HG03571 (cell line): Measurements from ENCODE around the gene C2orf49.

Source experiments
- ATAC-seq: cut with Tn5 transposase; IDR thresholded peaks from one replicate; pipeline ENCODE4 v1.9.1; 2021; ENCODE audit not compliant: unreplicated experiment

The C2orf49 gene

DNA sequence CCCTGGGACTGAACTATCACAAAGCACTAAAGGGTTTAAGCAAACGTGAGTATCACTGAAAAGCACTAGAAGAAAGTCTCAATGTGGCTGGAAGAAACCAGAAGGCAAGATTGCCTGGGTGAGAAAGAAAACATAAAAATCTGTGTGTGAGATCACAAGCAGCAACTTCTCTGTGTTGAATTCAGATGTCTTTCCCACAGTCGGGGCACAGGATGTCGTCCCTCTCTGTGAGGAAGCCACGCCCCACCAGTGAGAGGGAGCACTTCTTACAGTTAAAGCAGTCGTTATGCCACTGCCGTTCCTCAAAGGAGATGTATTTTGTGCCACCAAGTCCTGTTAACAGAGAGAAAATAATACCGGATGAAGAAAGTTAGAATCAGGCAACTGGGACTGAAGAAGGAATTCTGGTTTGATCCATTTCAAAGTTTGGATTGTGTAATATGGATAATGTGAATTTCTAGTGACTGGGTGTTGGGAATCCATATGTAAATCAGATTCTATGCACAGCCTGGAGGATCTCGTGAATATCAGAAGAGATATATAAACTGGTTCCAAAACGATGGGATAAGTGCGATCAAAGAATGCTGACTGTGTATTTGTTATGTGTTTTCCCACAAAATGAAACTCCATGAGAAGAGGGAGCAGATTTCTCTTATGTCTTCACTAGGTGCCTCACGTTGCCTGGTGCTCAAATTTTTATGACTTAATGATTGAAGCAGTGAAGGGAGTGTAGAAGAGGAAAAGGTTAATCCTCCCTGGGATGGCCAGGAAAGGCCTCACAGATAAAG lies 24.0 kb downstream of the C2orf49 start:
- ATAC-seq: no peak

DNA sequence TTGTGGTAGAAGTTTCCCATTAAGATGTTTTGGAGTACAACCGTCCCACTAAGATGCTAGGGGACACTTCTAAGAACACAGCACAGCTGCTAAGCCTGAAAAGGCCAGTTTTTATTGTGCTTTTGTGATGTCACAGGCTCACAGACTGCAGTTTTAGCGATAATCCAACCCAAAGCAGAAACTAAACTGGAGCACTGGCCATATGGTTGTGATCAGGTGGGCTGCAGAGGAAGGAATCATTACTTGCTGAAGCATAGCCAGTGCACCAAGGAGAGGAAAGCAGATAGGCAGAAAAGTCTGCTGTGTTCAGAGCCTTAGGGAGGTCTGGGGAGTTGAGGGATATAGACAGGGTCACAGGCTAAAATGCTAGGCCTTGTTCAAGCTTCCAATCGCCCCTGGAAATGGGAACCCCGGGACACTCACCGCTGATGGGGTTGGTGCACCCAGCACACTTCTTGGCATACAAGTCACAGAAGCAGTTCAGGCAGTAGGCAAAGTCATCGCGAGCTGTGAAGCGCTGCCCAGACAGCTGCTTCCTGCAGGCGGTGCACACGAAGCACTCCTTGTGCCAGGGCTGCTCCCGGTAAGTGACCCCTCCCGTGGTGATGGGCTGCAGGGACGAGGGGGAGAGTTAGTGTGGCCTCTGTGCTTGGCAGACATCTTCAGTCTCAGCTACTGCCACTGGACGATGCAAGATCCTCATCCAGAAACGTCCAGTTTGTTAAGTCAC lies 25.7 kb downstream of the C2orf49 start:
- no peak for ATAC-seq

DNA sequence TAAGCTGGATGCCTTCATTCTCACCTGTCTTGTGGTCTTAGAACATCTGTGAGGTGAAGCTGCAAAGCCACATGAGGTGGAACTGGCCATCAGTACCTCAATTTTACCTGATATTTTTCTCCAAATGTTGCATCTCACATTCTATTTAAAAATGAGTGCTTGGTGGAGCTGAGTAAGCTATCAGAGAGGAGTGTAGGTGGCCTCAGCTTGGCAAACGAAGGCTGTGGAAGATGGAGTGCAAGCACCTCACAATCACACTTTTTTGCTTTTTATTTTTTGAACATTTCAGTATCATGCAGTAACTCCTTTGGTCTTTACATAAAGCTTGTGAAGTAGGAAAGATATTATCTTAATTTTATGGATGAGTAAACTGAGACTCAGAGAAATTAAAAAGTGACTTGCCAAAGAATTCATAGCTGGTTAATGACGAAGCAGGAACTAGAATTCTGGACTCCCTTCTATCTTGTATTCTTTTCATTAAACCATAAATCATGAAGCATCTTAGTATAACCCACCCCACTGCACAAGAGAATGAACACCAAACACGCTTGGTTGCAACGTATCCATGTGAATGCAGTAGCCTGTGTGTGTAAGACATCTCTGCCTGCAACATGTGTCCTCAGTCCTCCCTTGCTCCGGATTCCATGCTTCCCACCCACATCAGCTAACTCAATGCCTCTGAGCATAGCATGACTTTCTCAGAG lies 27.2 kb downstream of the C2orf49 start:
- no peak for ATAC-seq

DNA sequence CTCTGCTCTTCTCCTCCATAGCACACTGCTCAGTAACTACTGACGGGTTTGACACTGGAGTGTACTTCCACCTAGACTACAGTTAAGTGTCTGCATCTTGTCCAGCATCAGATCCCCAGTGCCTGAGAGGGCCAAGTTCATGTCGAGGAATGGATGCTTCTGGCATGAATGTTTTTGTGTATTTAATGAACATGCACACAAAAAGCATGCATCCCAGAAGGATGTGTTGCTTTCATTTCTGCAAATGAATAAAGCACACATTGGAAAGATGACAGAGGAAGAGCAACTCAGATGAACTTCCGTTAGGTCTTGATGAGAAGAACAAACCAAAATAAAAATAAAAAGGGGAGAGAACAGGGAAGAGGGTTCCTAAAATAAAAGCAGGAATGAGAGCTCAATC lies 27.9 kb downstream of the C2orf49 start:
- no peak for ATAC-seq

DNA sequence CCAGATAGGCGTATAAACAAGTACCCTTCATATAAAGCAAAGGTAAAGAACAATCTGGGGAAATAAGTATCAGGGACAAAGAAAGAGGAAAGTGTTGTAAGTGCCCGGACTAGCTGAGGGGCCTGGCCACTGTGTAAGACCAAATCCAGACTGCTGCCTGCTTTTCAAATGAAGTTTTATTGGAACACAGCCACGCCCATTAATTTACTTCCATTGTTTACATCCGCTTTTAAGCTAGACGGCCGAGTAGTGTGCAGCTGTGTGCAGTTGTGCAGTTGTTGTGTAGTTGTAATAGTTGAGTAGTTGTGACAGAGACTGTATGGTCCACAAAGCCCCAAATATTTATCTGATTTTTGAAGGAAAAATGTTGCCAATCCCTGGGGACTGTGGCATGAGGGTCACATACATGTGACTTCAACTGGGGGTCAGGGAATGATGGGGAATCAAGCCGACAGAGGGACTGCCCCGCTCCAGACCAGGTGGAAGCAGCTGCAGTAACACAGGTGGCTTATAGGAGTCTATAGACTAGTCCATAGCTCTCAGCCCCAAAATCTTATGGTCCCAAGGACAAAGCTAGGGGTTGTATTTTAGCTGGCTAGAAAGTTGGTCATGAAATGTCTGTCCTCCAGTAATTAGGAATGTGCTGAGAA lies 31.5 kb downstream of the C2orf49 start:
- ATAC-seq: no peak

DNA sequence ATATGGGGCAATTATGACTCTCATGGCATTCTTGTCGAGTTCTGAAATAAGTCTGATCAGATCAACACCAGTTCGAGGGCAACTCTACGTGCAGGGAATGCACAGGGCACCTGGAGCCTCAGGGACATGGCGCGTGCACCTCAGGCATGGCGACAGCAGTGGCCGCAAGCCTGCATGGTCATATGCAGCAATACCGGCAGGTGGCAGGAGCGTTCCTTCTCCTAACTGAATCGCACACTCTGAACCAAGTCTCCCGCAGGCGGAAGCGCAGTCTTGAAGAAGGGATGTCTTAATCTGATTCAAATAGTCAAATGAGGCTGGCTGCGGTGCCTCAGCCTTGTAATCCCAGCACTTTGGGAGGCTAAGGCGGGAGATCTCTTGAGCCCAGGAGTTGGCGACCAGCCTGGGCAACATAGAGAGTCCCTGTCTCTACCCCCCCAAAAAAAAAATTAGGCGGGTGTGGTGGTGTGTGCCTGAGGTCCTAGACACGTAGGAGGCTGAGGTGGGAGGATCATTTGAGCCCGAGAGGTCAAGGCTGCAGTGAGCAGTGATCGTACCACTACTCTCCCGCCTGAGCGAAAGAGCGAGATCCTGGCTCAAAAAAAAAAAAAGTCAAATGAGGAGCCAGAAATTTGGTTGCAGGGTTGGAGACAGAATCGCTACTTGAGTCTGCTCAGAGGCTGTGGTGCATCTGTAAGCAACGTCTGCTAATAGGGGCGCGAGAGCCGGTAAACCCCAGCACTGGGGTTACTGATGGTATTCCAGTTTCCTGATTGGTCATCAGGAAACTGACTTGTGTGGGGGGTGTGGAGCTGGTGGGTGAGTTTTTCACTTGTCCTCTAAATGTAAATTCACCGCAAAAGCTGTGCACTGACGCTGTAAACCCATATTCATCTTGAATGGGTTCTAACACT lies 32.7 kb downstream of the C2orf49 start:
- peak; percentile 93 for ATAC-seq

DNA sequence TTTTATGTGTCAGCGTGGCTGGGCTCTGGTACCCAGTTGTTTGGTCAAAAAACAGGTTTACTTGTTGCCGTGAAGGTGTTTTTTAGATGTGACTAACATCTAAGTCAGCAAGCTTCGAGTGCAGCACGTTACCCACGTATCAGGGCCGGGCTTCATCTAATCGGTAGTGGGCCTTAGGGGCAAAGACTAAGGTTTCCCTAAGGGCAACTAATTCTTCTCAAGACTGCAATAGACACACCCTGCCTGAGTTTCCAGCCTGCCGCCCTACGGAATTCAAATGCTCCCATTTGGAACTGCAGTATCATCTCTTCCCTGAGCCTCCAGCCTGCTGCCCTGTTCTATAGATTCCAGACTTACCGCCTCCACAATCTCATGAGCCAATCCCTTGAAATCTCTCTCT lies 33.8 kb downstream of the C2orf49 start:
- ATAC-seq: no peak

DNA sequence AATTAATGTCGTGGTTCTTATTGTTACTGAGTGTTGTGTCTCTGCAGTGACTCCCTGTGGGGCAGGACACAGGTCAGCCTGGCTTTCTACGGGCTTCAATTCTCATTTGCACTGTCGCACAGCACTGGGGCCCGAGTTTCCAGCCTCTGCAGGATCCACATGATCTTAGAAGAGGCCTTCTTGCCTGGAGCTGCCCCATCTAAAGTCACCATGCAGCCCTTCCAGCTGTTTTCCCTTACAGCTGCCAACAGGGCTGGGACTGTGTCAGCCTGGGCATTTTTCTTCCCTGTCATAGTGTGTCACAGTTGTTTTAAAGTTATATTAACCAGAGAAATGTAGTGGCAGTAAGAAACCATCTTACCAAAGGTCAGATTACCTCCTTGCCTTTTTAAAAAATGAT lies 34.5 kb downstream of the C2orf49 start:
- ATAC-seq: no peak

DNA sequence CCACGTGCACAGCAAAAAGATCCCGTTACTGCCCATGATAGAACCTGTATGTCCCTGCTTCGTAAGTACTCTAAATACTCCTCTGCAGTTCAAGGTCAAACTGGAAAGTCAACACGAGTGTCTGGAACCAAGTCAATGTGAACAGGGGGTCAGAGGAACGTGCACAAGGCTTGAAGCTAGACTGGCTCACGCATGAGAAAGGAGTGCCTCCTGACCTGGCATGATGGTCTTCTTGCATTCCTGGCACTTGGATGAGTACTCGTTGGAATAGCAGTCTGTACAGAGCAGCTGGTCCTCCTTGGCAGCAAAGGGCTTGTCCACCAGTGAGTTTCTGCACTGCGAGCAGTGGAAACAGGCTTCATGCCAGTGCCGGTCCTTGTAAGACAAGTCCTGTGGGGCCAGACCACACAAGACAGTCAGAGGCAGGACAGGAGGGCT lies 36.0 kb downstream of the C2orf49 start:
- ATAC-seq: no peak

DNA sequence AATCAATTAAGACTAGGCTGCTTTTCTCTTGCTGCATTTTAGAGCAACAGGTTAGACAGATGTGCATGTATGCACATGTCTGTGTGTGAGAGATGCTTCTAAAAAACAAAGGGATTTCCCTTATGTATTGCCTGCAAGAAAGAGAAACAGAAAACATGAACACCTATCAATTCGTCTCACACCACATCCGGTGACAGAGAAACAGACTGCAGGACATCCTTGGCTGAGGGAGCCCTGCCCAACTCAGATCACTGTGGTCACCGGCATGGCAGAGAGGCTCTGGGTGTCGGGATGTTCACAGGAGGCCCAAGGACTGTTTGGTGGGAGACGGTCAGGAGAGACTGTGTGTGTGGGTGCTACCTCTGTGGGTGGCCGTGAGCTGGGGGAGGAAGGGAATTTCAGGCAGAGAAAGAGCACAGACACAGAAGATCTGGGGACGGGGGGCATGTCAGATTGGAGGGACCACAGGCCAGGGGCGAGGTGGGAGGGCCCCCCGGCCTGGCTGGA lies 36.6 kb downstream of the C2orf49 start:
- ATAC-seq: peak; percentile 42

DNA sequence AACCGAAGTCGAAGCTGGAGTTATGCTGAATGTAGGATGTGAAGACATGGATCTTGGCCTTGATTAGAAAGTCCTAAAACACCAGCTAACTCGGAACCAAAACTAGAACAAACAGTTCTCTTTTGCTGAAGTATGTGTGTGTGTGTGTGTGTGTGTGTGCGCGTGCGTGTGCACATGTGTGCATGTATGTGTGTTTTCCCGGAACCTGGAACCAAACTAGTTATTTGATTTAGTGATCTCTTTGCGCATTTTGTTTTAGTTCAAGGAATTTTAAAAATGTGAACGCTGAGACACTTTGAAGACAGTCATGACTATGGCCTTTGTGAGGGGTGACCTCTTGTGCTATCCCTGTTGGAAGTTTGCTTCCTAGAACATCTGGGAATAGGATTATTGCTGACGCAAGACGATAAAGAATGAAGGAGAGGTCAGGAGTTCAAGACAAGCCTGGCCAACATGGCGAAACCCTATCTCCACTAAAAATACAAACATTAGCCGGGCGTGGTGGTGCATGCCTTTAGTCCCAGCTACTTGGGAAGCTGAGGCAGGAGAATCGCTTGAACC lies 37.7 kb downstream of the C2orf49 start:
- no peak for ATAC-seq

DNA sequence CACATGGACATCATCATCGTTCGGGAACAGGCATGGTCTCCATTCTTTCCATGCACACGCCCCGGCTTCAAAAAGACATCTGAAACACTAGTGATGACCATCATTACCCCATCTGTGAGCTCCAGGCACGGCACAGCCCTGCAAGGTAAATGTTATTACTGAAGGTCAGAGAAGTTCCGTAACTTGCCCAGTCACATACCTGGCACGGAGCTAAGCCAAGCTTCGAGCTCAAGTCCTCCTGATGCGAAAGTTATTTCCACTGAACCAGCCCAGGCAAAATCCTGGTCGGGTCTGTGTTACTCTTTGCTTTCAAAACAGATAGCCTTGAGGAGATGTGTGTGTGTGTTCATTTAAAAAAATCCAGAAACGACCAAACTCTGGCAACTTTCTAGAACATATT lies 38.7 kb downstream of the C2orf49 start:
- ATAC-seq: no peak

DNA sequence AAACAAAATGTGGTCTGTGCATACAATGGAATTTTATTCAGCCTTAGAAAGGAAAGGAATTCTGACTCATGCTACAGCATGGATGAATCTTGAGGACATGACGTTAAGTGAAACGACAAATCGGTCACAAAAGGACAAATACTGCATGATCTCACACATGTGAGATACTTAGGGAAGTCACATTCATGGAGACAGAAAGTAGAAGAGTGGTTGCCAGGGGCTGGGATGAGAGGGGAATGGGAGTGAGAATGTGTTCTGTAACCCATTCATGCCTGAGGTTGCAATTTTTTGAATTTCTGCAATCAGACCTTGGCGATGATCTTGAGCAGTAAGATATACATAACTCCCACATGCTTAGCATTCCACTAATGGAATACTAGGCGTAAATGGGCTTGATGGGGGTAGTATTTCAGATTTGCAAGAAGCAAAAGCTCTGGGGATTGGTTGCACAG lies 39.5 kb downstream of the C2orf49 start:
- ATAC-seq: no peak

DNA sequence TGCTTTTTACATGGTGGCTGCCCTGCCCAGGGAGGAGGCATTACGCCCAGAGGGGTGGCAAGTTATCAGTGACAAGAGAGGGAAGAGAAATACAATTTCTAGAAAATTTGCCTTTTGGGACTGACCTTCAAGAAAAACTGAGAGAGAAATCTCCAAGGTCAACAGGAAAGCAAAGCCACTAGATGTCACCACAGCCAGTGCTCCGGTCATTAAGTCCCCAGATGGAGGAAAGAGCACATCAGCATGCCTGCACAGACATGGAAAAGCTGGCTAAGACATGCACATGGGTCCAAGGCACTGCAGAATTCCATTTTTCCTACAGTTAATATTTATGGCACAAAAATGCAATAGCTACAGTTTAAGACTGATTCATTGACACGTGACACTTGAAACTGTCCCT lies 40.5 kb downstream of the C2orf49 start:
- ATAC-seq: no peak

DNA sequence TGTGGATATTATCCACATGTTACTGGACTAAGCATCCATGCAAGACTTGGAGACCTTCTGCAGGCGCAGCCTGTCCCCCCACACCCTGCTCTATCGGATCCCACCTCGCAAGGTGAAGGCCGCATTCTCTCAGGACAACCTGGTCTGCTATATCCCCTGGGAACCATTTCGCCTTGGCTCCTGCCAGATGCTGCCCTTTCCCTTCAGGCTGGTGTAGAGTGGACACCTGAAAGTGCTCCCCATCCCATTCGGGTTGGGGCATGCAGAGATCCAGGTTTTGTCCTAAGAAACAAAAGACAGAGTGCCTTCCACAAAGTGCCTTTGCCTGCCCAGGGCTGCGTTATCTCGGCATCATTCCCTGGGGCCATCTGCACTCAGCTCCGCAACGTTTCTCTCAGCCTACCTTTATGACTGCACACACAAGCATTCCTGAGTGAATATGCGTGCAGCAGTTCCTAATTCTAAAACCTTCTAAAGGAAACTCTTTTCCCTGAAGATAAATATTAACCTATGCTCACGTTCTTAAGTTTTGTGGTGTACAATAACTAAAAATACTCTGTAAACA lies 41.0 kb downstream of the C2orf49 start:
- ATAC-seq: no peak

DNA sequence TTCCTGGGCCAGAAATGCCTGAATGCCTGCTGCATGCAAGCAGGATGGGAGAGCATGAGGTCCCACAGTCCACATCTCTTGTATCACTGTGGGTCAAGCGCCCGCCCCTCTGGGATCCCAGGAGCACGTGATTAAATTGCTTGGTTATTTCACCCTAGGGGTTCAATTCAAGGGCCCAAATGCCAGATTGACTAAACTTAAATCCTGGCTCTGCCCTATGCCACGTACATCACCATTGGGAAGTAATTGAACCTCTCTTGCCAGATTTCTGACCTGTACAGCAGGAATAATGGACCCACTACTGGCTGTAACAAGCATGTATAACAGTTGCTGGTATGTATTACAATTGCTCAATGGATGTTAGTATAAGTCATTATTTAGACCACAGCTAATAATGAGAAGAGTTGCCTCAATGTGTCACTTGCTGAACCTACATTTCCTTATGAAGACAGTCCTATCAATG lies 41.6 kb downstream of the C2orf49 start:
- ATAC-seq: no peak

DNA sequence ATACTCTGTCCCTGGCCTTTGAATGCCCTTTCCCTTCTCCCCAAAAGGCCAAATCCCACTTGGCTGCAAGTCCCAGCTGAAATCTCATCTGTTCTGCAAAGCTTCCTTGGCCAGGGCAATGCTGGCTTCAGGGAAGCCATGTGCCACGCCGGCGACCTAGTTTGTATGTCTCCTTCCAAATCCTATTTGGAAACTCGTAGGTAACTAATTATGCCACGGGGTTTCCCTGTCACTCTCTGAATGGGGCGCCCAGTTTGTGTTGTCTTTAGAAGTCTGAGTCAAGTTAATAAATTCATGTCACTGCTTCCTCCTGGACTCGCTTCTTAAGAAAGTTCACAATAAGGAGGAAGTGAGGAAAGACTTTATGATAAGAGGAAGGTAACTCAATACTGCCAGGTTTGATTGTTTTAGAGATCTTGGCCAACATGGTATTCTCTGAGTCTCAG lies 42.4 kb downstream of the C2orf49 start:
- no peak for ATAC-seq

DNA sequence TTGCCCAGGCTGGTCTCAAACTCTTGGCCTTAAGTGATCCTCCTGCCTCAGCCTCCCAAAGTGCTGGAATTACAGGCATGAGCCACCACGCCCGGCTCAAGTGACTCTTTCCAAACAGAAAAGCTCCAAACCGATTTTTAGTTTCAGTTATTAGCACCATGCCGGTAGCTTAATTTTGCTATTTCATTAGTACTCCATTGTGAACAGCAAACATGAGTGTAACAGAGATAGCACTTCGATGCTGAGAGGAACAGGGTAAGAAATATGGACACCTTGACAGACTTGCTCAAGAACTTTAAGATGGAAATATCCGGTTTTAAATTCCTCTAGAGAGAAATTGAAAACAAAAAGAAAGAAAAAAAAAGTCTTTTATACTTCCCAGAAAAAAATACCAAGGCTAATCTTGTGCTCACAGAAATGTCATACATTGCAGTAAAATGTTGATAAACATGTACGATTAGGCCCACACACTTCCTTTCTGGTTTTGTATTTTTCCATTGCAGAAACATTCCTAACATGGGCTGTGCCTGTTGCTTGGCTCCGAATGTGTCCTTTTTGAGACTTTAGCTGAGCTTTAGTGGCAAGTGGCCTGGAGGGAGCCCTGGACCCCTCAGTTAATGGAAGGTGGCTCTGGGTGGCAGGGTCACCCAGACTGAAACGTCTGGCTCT lies 43.2 kb downstream of the C2orf49 start:
- no peak for ATAC-seq
